ENCODE data around the gene TEAD3.
"Not testable (repeated sequence)": the region's sequence is repeated elsewhere in the genome, so short reads cannot be mapped to it uniquely, and the experiment has no call there.

TEAD3 gene

DNA sequence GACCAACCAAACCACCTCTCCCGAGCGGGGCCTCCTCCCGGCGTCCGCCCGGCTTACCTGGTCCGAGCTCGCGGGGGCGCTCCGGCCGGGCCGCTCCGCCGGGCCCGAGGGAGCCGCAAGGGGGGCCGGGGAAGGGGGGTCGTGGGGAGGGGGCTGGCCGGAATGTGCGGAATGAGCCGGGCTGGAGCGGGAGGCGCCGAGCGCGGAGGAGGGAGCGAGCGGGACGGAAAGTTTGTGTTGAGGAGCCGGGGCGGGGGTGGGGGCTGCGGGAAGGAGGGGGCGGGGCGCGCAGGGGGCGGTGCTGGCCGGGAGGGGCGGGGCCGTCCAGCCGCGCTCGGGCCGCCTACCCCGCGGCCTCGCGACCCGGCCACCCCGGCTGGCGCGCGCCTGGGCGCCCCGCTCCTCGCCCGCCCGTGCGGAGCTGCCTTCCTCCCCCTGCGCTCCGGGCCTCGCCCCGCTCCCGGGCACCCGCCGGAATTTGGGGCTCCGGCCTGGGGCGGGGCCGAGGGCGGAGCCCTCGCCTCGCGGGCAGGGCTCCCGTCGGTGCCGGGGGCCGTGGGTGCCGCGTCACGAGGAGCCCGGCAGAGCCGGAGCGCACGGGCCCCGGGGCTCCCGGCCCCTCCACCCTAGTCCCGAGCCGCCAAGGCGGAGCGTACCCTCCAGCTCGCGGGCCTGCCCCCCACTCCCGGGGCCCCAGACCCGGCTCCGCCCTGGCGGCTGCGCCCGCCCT is at the start of gene TEAD3:
Gene TEAD3, minus strand, starts transcription at position 239 of the 730 bp plus-strand sequence.
- in situ Hi-C loops (cut with HindIII; ENCODE audit: low sequenced_read_pairs), result no loop called here

DNA sequence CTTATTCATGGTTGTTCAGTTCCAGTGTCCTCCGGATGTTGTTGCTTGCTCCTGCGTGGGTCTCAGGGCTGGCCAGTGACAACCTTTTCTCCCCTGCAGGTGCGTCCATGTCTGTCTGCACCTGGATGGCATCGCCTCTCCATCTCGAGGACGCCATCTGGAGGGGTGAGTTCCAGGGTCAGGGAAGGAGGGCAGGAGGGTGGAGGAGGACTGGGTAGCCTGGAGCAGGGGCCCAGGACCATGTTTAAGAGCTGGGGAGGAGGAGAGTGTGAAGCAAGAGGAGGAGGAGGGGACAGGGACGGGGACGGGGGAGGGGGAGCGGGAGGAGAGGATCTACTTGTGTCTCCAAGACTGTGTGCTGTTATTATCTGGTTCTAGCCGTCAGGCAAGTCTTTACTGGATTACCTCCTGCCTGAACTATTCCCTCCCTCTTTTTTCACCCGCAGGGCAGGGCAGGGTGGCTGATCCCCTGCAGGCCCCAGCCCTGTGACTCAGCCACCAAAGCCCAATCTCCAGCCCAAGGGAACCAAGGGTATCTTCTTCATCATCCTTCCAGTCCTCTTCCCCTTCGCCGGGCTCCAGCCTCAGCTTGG is 48.0 kb upstream of the TEAD3 start:
- in situ Hi-C loops (cut with HindIII; ENCODE audit: low sequenced_read_pairs), result no loop called here

DNA sequence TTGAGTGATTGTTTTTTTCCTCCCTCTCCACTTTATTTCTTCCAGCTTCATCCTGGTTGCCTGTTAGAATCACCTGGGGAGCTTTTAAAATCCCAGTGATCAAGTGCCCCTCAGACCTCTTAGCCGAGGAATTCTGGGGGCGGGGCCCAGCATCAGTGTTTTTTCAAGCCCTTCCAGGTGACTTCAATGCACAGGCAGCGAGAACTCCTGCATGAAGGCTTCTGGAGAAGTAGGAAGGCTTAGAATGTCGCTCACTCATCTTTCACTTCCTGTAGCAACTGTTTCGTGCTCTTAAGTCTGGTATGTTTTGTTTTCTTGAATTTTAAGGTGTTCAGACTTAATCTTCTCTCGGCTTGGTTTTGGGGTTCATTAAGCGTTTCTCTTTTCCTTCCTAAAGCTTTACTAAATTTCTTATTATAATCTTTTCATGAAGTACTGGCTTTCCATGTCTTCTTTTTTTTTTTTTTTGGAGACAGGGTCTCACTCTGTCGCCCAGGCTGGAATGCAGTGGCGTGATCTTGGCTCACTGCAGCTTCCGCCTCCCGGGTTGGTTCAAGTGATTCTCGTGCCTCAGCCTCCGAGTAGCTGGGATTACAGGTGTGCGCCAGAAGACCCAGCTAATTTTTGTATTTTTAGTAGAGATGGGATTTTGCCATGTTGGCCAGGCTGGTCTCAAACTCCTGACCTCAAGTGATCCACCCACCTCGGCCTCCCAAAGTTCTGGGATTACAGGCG is 46.7 kb upstream of the TEAD3 start:
- in situ Hi-C loops (cut with HindIII; ENCODE audit: low sequenced_read_pairs), result no loop called here

DNA sequence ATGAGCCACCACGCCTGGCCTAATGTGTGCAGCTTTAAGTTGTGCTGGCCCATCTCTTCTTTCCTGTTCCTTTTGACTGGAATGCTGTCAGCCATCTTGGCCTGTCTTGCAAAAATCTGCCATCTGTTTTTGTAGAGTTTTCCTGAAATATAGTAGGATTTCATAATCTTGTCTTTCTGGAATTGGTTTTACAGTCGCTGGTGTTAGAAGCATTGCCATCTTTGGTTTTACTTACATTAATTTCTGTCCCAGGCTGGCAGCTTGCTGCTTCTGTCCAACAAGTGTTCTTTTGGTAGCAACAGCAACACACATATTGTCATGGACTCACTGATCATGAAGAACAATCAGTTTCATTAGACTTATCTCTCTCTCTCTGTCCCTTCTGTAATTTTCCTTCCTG is 45.0 kb upstream of the TEAD3 start:
- in situ Hi-C loops (cut with HindIII; ENCODE audit: low sequenced_read_pairs), result no loop called here

DNA sequence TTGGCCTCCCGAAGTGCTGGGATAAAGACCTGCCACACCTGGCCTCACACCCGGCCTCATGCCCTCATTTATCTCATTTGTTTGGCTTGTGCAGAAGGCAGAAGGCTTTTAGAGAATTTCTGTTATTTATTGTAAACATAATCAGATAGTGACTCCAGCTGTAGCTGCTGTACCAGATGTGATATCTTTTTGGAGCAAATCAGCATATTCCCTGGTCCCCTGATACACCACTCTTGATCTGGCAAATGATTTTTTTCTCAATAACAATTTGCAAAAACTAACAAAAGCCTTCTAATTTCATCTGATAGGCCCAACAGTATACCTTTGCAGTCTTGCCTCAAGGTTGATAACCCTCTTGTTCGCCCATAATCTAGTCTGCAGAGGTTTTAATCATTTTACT is 42.3 kb upstream of the TEAD3 start:
- in situ Hi-C loops (cut with HindIII; ENCODE audit: low sequenced_read_pairs), result no loop called here

DNA sequence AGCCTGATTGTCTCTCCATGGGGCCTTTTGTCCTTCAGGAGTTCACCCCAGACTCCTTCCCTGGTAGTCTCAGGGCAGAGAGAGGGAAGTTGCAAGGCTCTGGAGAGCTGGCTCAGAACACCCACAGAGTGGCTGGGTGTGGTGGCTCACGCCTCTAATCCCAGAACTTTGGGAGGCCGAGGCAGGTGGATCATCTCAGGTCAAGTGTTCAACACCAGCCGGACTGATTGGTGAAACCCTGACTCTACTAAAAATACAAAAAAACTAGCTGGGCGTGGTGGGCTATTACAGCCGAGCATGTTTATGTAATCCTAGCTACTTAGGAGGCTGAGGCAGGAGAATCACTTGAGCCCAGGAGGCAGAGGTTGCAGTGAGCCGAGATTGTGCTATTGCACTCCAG is 39.0 kb upstream of the TEAD3 start:
- in situ Hi-C loops (cut with HindIII; ENCODE audit: low sequenced_read_pairs), result not testable (repeated sequence)

DNA sequence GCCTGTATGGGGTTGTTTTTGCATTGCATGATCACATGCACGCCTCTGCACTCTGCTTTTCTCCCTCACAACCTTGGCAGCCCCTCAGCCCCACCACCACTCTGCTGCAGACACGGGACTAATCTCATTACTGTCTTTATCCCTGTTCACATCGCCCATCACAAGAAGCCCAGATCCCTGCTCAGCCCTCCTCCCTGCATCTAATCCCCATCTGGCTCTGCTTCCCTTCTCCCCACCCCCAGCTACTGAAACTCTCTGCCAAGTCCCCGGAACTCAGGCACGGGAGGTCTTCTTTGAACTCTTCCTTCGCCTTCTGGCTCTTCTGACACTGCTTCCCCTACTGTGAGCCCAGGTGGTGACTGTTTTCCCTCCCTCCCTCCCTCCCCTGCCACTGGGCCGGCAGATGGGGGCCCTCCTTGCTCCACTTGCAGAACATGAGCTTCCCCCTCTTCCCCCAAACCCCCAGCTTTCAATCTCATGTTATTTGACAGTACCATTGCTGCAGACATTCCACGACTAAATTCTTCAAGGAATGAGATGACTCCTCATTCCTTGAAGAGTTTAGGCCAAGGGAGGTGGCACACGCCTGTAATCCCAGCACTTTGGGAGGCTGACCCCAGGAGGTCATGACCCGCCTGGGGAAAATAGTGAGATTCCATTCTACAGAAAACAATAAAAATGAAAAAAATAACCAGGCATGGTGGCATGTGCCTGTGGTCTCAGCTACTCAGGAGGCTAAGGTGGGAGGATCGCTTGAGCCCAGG is 37.7 kb upstream of the TEAD3 start:
- in situ Hi-C loops (cut with HindIII; ENCODE audit: low sequenced_read_pairs), result no loop called here

DNA sequence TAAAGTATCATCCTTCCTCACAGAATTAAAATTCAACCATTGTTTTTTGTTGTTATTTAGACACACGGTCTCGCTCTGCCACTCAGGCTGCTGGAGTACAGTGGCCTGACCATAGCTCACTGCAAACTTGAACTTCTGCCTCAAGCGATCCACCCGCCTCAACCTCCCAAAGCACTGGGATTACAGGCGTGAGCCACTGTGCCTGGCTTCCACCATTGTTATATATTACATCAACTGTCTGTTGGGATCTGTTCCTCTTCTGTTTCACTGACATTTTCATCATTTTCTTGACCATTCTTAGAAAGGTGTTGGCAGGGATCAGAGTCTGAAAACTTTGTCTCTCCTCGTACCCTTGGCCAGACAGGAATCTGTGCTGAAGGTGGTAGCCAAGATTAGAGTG is 37.1 kb upstream of the TEAD3 start:
- in situ Hi-C loops (cut with HindIII; ENCODE audit: low sequenced_read_pairs), result no loop called here

DNA sequence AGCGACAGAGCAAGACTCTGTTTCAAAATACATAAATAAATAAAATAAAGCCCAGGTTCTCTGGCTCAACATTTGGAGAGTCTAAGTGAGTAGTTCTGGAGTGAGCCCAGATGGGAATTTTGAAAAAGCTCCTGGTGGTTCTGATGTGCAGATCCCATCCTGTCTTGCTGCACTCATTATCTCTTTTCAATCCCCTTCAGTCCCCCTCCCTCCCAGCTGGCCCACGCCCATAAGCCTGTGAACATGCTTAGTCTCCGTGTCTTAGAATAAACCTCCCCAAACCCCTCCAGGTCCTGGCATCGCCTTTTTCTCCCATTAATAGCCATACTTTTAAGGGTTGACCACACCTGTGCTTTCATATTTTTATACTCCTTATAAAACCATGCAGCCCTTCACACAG is 35.2 kb upstream of the TEAD3 start:
- in situ Hi-C loops (cut with HindIII; ENCODE audit: low sequenced_read_pairs), result no loop called here

DNA sequence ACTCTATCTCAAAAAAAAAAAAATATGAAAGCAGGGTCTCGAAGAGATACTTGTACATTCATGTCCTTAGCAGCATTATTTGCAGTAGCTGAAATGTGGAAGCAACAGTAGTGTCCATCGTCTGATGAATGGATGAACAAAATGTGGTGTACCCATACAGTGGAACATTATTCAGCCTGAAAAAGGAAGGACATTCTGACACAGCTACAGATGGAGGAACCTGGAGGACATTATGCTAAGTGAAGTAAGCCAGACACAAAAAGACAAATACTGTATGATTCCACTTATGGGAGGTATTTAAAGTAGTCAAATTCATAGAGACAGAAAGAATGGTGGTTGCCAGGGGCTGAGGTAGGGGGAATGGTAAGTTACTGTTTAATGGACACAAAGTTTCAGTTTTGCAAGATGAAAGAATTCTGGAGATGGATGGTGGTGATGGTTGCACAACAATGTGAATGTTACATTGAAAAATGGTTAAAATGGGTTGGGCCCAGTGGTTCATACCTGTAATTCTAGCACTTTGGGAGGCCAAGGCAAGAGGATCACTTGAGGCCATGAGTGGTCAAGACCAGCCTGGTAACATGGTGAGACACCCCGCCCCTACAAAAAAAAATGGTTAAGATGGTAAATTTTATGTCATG is 27.6 kb upstream of the TEAD3 start:
- in situ Hi-C loops (cut with HindIII; ENCODE audit: low sequenced_read_pairs), result no loop called here

DNA sequence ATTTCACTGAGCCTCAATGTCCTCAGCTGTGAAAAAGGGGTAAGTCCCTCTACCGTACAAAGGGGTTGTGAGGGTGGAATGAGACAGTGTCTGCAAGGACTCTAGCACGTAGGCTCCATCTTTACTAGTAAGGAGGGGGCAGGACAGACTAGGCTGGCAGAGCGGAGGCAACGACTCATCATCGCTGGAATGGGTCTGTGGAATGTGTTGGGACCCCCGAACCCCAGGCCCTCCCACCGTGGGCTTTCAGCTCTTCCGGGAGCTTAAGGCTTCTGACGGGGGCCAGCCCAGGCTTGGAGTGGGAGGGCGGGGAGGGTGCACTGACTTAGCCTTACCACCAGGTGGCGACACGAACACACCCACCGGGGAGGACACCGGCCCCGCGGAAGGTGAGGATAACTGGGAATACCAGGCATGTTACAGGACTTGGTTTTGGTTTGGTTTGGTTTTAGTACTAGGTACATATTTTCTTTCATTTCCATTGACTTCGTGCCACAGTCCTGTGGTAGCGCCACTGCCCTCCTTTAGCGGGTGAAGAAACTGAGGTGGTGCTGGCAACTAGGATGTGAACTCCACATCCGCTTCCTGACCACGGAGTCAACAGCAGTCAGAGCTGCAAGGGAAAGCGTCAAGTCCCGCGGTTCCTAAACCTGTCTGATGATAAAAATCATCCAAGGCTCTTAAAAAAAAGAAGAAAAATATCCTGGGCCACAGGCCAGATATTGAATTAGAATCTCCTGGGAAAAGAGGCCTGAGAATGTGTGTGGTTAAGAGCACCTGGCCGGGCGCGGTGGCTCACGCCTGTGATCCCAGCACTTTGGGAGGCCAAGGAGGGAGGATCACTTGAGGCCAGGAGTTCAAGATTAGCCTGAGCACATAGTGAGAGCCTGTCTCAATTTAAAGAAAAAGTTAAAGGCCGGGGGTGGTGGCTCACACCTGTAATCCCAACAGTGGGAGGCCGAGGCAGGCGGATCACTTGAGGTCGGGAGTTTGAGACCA is 26.1 kb upstream of the TEAD3 start:
- in situ Hi-C loops (cut with HindIII; ENCODE audit: low sequenced_read_pairs), result no loop called here

DNA sequence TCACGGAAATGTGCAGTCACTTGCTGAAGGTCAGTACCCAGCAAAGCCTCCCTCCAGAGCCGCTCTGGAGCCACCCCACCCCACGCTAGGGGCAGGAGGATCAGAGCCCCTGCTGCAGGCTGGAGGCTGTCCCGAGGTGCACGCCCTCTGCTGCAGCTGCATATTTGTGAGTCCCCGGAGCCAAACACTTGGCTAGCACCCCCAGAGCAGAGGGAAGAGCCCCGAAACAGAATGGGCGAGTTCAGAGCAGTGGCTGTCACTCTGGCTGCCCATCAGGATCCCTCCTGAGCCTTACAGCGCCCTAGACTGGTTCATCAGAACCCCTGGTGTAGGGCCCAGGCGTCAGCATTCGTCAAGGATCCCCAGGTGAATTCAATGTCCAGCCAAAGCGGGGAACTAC is 25.3 kb upstream of the TEAD3 start:
- in situ Hi-C loops (cut with HindIII; ENCODE audit: low sequenced_read_pairs), result no loop called here

DNA sequence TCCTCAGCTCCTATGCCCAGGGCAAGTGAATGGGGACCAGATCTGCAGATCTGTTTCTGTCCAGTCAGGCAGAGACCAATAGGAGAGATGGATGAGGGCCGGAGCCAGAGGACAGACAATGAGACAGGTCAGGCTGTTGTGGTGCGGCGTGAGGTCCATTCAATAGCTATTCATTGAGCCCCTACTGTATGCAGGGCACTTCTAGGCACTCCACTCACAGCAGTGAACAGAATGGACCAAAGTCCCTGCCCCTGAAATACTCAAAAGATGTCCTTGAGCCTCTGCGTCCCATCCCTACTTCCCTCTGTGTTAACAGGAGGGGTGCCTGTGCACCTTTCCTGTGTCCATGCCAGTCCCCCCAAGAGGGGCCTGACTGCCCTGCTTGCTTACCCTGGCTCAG is 24.4 kb upstream of the TEAD3 start:
- in situ Hi-C loops (cut with HindIII; ENCODE audit: low sequenced_read_pairs), result no loop called here

DNA sequence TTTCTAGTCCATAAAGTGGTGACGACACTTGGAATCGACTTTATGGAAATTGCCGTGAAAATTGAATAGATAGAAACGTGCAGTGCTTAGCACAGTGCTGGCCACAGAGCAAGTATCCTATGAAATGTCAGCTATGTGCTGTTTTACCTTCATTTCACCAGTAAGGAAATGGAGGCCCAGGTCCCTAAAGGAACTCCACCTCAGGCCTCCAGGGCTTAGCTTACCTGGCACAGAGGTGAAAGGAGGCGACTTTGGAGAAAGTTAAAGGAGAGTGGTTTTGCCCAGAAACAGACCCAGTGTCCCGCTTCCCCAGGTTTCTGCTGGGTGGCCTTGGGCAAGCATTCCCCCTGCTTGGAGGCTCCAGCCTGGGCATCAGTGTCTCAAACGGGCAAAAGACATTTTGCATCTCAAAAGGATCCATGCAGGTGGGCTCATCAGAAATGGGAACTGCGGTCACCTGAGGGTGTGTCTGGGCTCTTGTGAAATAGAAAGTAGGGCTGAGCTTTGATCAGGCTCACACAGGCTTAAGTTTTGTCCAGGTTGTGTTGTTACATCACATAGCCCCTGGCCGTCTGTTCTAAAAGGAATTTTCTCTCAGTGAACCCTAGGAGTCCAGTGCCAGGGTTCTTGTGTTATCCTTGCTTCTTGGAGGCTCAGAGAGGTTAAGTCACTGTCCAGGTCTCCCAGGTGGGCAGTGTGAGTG is 22.6 kb upstream of the TEAD3 start:
- in situ Hi-C loops (cut with HindIII; ENCODE audit: low sequenced_read_pairs), result no loop called here

DNA sequence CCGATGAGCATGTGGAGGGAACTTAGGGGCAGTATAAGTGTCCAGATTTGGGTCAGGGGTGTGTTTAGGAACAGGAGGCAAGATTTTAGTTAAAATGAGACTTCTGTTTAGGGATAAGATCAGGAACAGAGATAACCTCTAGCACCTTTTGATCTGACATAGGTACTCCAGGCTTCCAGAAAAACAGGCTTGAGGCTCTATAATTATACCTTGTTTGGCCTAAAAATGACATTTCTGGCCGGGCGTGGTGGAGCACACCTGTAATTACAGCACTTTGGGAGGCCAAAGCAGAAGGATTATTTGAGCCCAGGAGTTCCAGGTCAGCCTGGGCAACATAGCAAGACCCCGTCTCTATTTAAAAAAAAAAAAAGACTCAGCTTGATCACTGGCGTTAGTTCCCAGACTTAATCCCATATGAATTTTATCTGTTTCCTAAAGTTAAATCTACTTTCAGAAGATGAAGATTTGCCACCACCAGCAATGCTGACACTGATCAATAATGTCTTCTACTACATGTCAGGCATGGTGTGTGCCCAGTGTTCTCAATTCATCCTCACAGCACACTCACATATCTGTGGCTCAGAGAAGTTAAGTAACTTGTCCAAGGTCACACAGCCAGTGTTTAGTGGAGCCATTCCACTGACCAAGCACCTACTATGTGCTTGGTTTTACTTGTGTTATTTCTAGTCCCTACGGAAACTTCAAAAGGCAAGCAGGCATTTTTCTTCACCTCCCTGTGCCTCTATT is 21.9 kb upstream of the TEAD3 start:
- in situ Hi-C loops (cut with HindIII; ENCODE audit: low sequenced_read_pairs), result no loop called here

DNA sequence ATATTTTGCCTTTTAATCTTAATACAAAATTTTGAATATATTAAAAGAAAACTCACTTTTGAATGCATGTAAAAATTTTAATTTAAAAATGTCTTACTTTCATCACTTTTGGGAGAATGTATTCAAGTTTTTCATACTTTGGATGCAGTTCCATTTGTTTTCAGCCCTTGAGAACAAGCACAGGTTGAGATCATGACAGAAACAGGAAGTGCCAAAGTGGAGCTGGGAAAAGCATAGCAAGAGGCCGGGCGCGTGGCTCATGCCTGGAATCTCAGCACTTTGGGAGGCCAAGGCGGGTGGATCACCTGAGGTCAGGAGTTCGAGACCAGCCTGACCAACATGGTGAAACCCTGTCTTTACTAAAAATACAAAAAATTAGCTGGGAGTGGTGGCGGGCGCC is 21.1 kb upstream of the TEAD3 start:
- in situ Hi-C loops (cut with HindIII; ENCODE audit: low sequenced_read_pairs), result not testable (repeated sequence)

DNA sequence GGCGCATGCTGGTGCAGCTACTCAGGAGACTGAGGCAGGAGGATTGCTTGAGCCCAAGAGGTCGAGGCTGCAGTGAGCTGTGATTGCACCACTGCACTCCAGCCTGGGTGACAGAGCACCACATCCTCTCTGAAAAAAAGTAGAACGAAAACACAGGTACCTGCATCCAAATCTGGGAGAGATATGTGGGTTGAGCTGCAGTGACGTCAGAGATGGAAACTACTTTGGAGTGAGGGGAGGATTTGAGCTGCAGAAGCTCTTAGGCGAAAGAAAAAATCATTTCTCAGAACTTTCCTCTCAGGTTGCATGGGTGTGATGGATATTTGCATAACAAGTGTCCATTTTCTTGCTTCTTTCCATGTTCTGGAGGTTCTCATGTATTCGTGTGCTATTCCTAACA is 19.8 kb upstream of the TEAD3 start:
- in situ Hi-C loops (cut with HindIII; ENCODE audit: low sequenced_read_pairs), result no loop called here

DNA sequence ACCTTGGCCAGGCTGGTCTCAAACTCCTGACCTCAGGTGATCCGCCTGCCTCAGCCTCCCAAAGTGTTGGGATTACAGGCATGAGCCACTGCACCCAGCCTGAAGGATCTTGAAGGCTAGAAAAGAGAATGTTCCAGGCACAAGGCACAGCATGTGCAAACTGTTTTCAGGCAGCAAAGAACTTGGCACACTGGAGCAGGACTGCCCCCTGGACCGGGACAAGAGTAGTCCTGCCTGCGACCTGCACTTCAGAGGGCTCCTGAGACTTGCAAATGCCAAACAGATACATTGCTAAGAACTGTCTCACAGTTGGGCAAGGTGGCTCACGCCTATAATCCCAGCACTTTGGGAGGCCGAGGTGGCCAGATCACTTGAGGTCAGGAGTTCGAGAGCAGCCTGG is 19.1 kb upstream of the TEAD3 start:
- in situ Hi-C loops (cut with HindIII; ENCODE audit: low sequenced_read_pairs), result not testable (repeated sequence)

All from endothelial cell of hepatic sinusoid (primary cell).